Natural killer cell (primary cell): ENCODE measurements around the gene OR1K1. TPM values are rescaled to one million over a fixed set of nuclear protein-coding genes. Genes with fewer than 3 reads are reported as not detected.

Experiments
- ATAC-seq, 3 donors: fragments of 150-1000 bp in 2 of 3; fragments of 200-7000 bp in 1 of 3; cut with Tn5 transposase; 1 replicate in 1 of 3; 2 replicates in 2 of 3; pipeline ENCODE4 v1.10.0; 2021; ENCODE audit warnings: mild to moderate bottlenecking in 2 of 3, moderate library complexity in 2 of 3
- DNase-seq, 2 donors: peaks; one replicate each; pipeline versions ENCODE4 v3.0.0 to v3.0.0-alpha.2; 2013 to 2021; ENCODE audit warnings: mixed read lengths in 1 of 2
- H3K27ac ChIP-seq: one replicate; pipeline ENCODE4 v1.5.1; 2013; ENCODE audit warnings: mild to moderate bottlenecking, low read length
- H3K27me3 ChIP-seq: one replicate; pipeline ENCODE4 v1.6.1; 2013; ENCODE audit warnings: low read length; ENCODE audit not compliant: control insufficient read depth, insufficient read depth
- H3K36me3 ChIP-seq: one replicate; pipeline ENCODE4 v1.6.1; 2013; ENCODE audit warnings: low read length; ENCODE audit not compliant: control insufficient read depth, insufficient read depth
- H3K4me1 ChIP-seq: one replicate; pipeline ENCODE4 v1.6.1; 2013; ENCODE audit warnings: low read length; ENCODE audit not compliant: control insufficient read depth, insufficient read depth
- H3K4me3 ChIP-seq: one replicate; pipeline ENCODE4 v1.5.1; 2013; ENCODE audit warnings: low read length
- H3K9me3 ChIP-seq: one replicate; pipeline ENCODE4 v1.6.1; 2013; ENCODE audit warnings: low read length; ENCODE audit not compliant: control insufficient read depth, insufficient read depth
- H3K27ac Mint-ChIP-seq, 2 donors: one replicate each; pipeline ENCODE4 v1.8.0; 2022; ENCODE audit warnings: mild to moderate bottlenecking in 2 of 2, mixed read lengths in 2 of 2, moderate library complexity in 1 of 2
- H3K27me3 Mint-ChIP-seq, 2 donors: one replicate each; pipeline ENCODE4 v1.8.0; 2022; ENCODE audit warnings: low read depth in 2 of 2, mixed read lengths in 2 of 2
- H3K36me3 Mint-ChIP-seq: one replicate; pipeline ENCODE4 v1.8.0; 2022; ENCODE audit warnings: mixed read lengths
- H3K4me1 Mint-ChIP-seq, 2 donors: one replicate each; pipeline ENCODE4 v1.8.0; 2022; ENCODE audit warnings: mixed read lengths in 2 of 2
- H3K4me3 Mint-ChIP-seq: one replicate; pipeline ENCODE4 v1.8.0; 2022; ENCODE audit warnings: mild to moderate bottlenecking, moderate library complexity, mixed read lengths
- H3K9me3 Mint-ChIP-seq, 2 donors: one replicate each; pipeline ENCODE4 v1.8.0; 2022; ENCODE audit warnings: mixed read lengths in 2 of 2
- CTCF ChIP-seq: fragments of 200-600 bp; IDR thresholded peaks from one replicate; pipeline ENCODE4 v1.8.0; 2022; ENCODE audit warnings: antibody characterized with exemption
- WGBS: methylation state at CpG from one replicate; pipeline ENCODE4 v1.1.7; 2013; ENCODE audit warnings: missing lambda C conversion rate; ENCODE audit not compliant: insufficient coverage; 5-methylcytosine and 5-hydroxymethylcytosine counted together
- intact Hi-C: fragments of 100-400 bp; cut with micrococcal nuclease; formaldehyde crosslinking; loops from one replicate; pipeline ENCODE4 v1.14.2; 2022
- total RNA-seq, 4 donors: library from RNA; stranded (reverse); fragments of 120-200 nt in 1 of 4; gene quantifications; one replicate each; pipeline versions ENCODE4 v1.2.3 to v1.2.4, GENCODE V29; 2013 to 2022

The OR1K1 gene
- total RNA-seq, 3 donors from 2014 or later (not counting 1 experiment from before 2014, with no cell fraction given), result not detected

- no peak overlapping the region for H3K27ac Mint-ChIP-seq
- no peak for TF ChIP-seq CTCF
- H3K4me1 Mint-ChIP-seq, result peaks cover 0 to 5% of the 10 kb centered on the region in 2 donors
- no peak overlapping the region for H3K27ac ChIP-seq
- H3K4me1 ChIP-seq, result no peaks in the 10 kb centered on the region
- DNase-seq (no peak), ATAC-seq (no peak)
- H3K4me3 Mint-ChIP-seq, result no peak overlapping the region
- no peaks in the 10 kb centered on the region for H3K36me3 ChIP-seq
- intact Hi-C loops, result no loop called here
- H3K9me3 Mint-ChIP-seq, result no peaks in the 10 kb centered on the region
- 82% methylated on average over 2 of the region's 3 CpGs for WGBS
- no peak overlapping the region for H3K4me3 ChIP-seq
- H3K27me3 Mint-ChIP-seq, result peaks cover 0 to 6% of the 10 kb centered on the region in 2 donors
- no peaks in the 10 kb centered on the region for H3K27me3 ChIP-seq
- no peaks in the 10 kb centered on the region for H3K9me3 ChIP-seq
- no peaks in the 10 kb centered on the region for H3K36me3 Mint-ChIP-seq
Observed at GRCh38 chr9:122781671-122782070, 18.3 kb upstream of the OR1K1 start.

GRCh38 chr9:122785269-122785668 lies 14.7 kb upstream of the OR1K1 start:
- DNase-seq (no peak), ATAC-seq (no peak)
- intact Hi-C loops, result no loop called here
- TF ChIP-seq CTCF, result no peak
- Histone ChIP-seq H3K4me1 (no peaks in the 10 kb centered on the region), H3K27ac (no peak overlapping the region), H3K9me3 (no peaks in the 10 kb centered on the region), H3K27me3 (no peaks in the 10 kb centered on the region), H3K4me3 (no peak overlapping the region), H3K36me3 (no peaks in the 10 kb centered on the region)
- no peaks in the 10 kb centered on the region for H3K9me3 Mint-ChIP-seq
- no peak overlapping the region for H3K4me3 Mint-ChIP-seq
- no peaks in the 10 kb centered on the region for H3K27me3 Mint-ChIP-seq
- H3K27ac Mint-ChIP-seq, result no peak overlapping the region
- no peaks in the 10 kb centered on the region for H3K36me3 Mint-ChIP-seq
- no peaks in the 10 kb centered on the region for H3K4me1 Mint-ChIP-seq

GRCh38 chr9:122786338-122786737 lies 13.6 kb upstream of the OR1K1 start:
- Histone ChIP-seq H3K36me3 (no peaks in the 10 kb centered on the region), H3K4me3 (no peak overlapping the region), H3K4me1 (no peaks in the 10 kb centered on the region), H3K27me3 (no peaks in the 10 kb centered on the region), H3K27ac (no peak overlapping the region), H3K9me3 (no peaks in the 10 kb centered on the region)
- H3K36me3 Mint-ChIP-seq, result no peaks in the 10 kb centered on the region
- WGBS, result 100% methylated on average over 1 of the region's 4 CpGs
- intact Hi-C loops, result no loop called here
- DNase-seq (no peak), ATAC-seq (no peak)
- no peak overlapping the region for H3K4me3 Mint-ChIP-seq
- no peak for TF ChIP-seq CTCF
- H3K4me1 Mint-ChIP-seq, result no peaks in the 10 kb centered on the region
- H3K27me3 Mint-ChIP-seq, result no peaks in the 10 kb centered on the region
- H3K9me3 Mint-ChIP-seq, result no peaks in the 10 kb centered on the region
- no peak overlapping the region for H3K27ac Mint-ChIP-seq

GRCh38 chr9:122788831-122789230 lies 11.1 kb upstream of the OR1K1 start, which contains the start of gene OR5C1:
Gene OR5C1 (plus strand): TSS chr9:122788933. CDS start chr9:122788933, 0 bp downstream.
- DNase-seq (no peak), ATAC-seq (no peak)
- no peak within 1 kb of the TSS for H3K4me3 Mint-ChIP-seq
- WGBS, result 93% methylated on average over 12 of the region's 12 CpGs
- Histone ChIP-seq H3K4me1 (no peaks in the 10 kb centered on the region), H3K4me3 (no peak within 1 kb of the TSS), H3K27me3 (no peaks in the 10 kb centered on the region), H3K36me3 (no peaks in the 10 kb centered on the region), H3K9me3 (no peaks in the 10 kb centered on the region), H3K27ac (no peak within 1 kb of the TSS)
- no peak within 1 kb of the TSS for H3K27ac Mint-ChIP-seq
- H3K4me1 Mint-ChIP-seq, result no peaks in the 10 kb centered on the region
- intact Hi-C loops, result no loop called here
- no peak for TF ChIP-seq CTCF
- H3K27me3 Mint-ChIP-seq, result no peaks in the 10 kb centered on the region
- H3K36me3 Mint-ChIP-seq, result no peaks in the 10 kb centered on the region
- no peaks in the 10 kb centered on the region for H3K9me3 Mint-ChIP-seq
